GM19351 (cell line): ENCODE data around the gene BCL7A.
"Not testable (repeated sequence)": the region's sequence is repeated elsewhere in the genome, so short reads cannot be mapped to it uniquely, and the experiment has no call there.

Experiments used
- ATAC-seq: cut with Tn5 transposase; IDR thresholded peaks from one replicate; pipeline ENCODE4 v1.9.1; 2021; ENCODE audit warnings: mild to moderate bottlenecking, moderate library complexity; ENCODE audit not compliant: unreplicated experiment

Gene BCL7A

GRCh38 chr12:122024132-122024785 lies 2.6 kb downstream of the BCL7A start:
- no peak for ATAC-seq

- no peak for ATAC-seq
These were observed 5.1 kb downstream of the BCL7A start for GRCh38 chr12:122026706-122027333.

GRCh38 chr12:122028165-122028904 lies 6.7 kb downstream of the BCL7A start:
- no peak for ATAC-seq

GRCh38 chr12:122028905-122029560 lies 7.3 kb downstream of the BCL7A start:
- peak; percentile 53 for ATAC-seq

GRCh38 chr12:122029620-122030423 lies 8.1 kb downstream of the BCL7A start:
- ATAC-seq: peak; percentile 19

GRCh38 chr12:122030424-122031035 lies 8.8 kb downstream of the BCL7A start:
- no peak for ATAC-seq

GRCh38 chr12:122031342-122032216 lies 9.9 kb downstream of the BCL7A start:
- ATAC-seq: no peak

GRCh38 chr12:122032580-122032979 lies 10.9 kb downstream of the BCL7A start:
- ATAC-seq: no peak

GRCh38 chr12:122035292-122035691 lies 13.6 kb downstream of the BCL7A start:
- ATAC-seq: no peak

- no peak for ATAC-seq
These were observed 14.5 kb downstream of the BCL7A start for GRCh38 chr12:122036153-122036552.

GRCh38 chr12:122040579-122041386 lies 19.1 kb downstream of the BCL7A start:
- ATAC-seq: no peak

- not testable (repeated sequence) for ATAC-seq
These were observed 19.8 kb downstream of the BCL7A start for GRCh38 chr12:122041458-122041857.

- no peak for ATAC-seq
These were observed 21.2 kb downstream of the BCL7A start for GRCh38 chr12:122042910-122043309.

GRCh38 chr12:122043476-122043875 lies 21.8 kb downstream of the BCL7A start:
- ATAC-seq: no peak

- no peak for ATAC-seq
These were observed 23.6 kb downstream of the BCL7A start for GRCh38 chr12:122045262-122045661.

- no peak for ATAC-seq
These were observed 24.5 kb downstream of the BCL7A start for GRCh38 chr12:122046145-122046544.

GRCh38 chr12:122048151-122048550 lies 26.5 kb downstream of the BCL7A start:
- no peak for ATAC-seq

GRCh38 chr12:122049827-122050226 lies 28.1 kb downstream of the BCL7A start:
- ATAC-seq: no peak
